GM12801 (cell line): ENCODE results near the gene UQCR11.

ENCODE experiments used
- CTCF ChIP-seq: IDR thresholded peaks from one replicate; pipeline ENCODE4 v1.5.1; 2011; ENCODE audit warnings: control low read depth; ENCODE audit not compliant: insufficient read length; ENCODE audit errors: extremely low read depth

The UQCR11 gene

GRCh38 chr19:1556390-1557070, 48.7 kb downstream of the UQCR11 start:
- no peak for TF ChIP-seq CTCF

- TF ChIP-seq CTCF, result no peak
These were observed 49.5 kb downstream of the UQCR11 start for GRCh38 chr19:1555487-1556389.

GRCh38 chr19:1554968-1555367, 50.3 kb downstream of the UQCR11 start:
- TF ChIP-seq CTCF, result no peak

- no peak for TF ChIP-seq CTCF
These were observed 51.8 kb downstream of the UQCR11 start for GRCh38 chr19:1553415-1553814.

- TF ChIP-seq CTCF, result no peak
These were observed 53.9 kb downstream of the UQCR11 start for GRCh38 chr19:1551068-1552040.

- TF ChIP-seq CTCF, result no peak
These were observed 55.8 kb downstream of the UQCR11 start for GRCh38 chr19:1549332-1549945.
